Testis (tissue), 5 donors: ENCODE measurements around the gene PTDSS2. TPM values are rescaled to one million over a fixed set of nuclear protein-coding genes. Genes with fewer than 3 reads are reported as not detected.
"Not testable (repeated sequence)": the region's sequence is repeated elsewhere in the genome, so short reads cannot be mapped to it uniquely, and the experiment has no call there.

Experiments
- DNase-seq: peaks from one replicate; pipeline ENCODE4 v3.0.0-alpha.2; 2019
- H3K27ac ChIP-seq, 2 donors: fragments of 200-600 bp; sonication (generic); one replicate each; pipeline ENCODE4 v1.5.1; 2019
- H3K27me3 ChIP-seq: fragments of 200-600 bp; sonication (generic); one replicate; pipeline ENCODE4 v1.5.1; 2019
- H3K36me3 ChIP-seq: fragments of 200-600 bp; sonication (generic); one replicate; pipeline ENCODE4 v1.5.1; 2017; ENCODE audit warnings: low read depth; ENCODE audit errors: missing control alignments
- H3K4me1 ChIP-seq: fragments of 200-600 bp; sonication (generic); one replicate; pipeline ENCODE4 v1.5.1; 2019
- H3K4me3 ChIP-seq, 2 donors: fragments of 200-600 bp; sonication (generic); one replicate each; pipeline ENCODE4 v1.5.1; 2017 to 2019
- H3K9me3 ChIP-seq: fragments of 200-600 bp; sonication (generic); one replicate; pipeline ENCODE4 v1.5.1; 2017
- CTCF ChIP-seq, 3 experiments: fragments of 450-650 bp in 2 of 3; fragments of 200-600 bp in 1 of 3; sonication (generic) in 1 of 3; IDR thresholded peaks; one replicate each; pipeline ENCODE4 v1.5.1; 2016 to 2019; ENCODE audit warnings: antibody characterized with exemption in 3 of 3, mild to moderate bottlenecking in 2 of 3, moderate library complexity in 1 of 3
- POLR2A ChIP-seq: fragments of 450-650 bp; IDR thresholded peaks from one replicate; pipeline ENCODE4 v1.6.1; 2017; ENCODE audit warnings: antibody characterized with exemption, mild to moderate bottlenecking, moderate library complexity
- WGBS, 2 donors: methylation state at CpG; one replicate each; pipeline ENCODE4 v1.1.5; 2018; 5-methylcytosine and 5-hydroxymethylcytosine counted together
- intact Hi-C: fragments of 100-400 bp; cut with DNase I; formaldehyde crosslinking; loops from one replicate; pipeline ENCODE4 v1.15.1; 2023; ENCODE audit warnings: low total_unique reads
- long read RNA-seq, 2 donors: transcript quantifications; one replicate each; lab custom pipeline, GENCODE V29; 2026
- polyA plus RNA-seq: library from polyadenylated mRNA; stranded (reverse); fragments of 350-450 nt; fragmentation: Illumina TruSeq; extraction: RNeasy Lipid Tissue Mini Kit (QIAGEN cat#74804); gene quantifications from one replicate; pipeline ENCODE4 v1.2.3, GENCODE V29; 2014; ENCODE audit warnings: low read depth, low replicate concordance; ENCODE audit not compliant: insufficient read depth
- total RNA-seq, 2 donors: library from RNA; depleted of rRNA; stranded (reverse); fragments of >200 nt; gene quantifications; one replicate each; pipeline ENCODE4 v1.2.3, GENCODE V29; 2016

The PTDSS2 gene
- total RNA-seq (100 to 1,000 TPM; 107 to 160 TPM), polyA plus RNA-seq (116 TPM)
- long read RNA-seq, donor 1, partial matches to known transcripts = 0 of 3 reads
- long read RNA-seq, donor 1, other reads (novel, unspliced or antisense) = 0 of 3 reads
- long read RNA-seq, donor 2, partial matches to known transcripts = 0 of 4 reads
- long read RNA-seq, donor 2, other reads (novel, unspliced or antisense) = 0 of 4 reads

GRCh38 chr11:449889-450808 is at the start of gene PTDSS2:
TSS of gene PTDSS2 (plus strand) at chr11:450279. CDS start at chr11:450456, 177 bp downstream.
- H3K27me3 ChIP-seq = no peaks in the 10 kb centered on the region
- 0 to 1% methylated on average over 40 to 57 of the region's 108 CpGs for WGBS, 2 donors
- no peaks in the 10 kb centered on the region for H3K36me3 ChIP-seq
- peak within 1 kb of the TSS; percentile 97 to 99 for H3K27ac ChIP-seq
- H3K4me1 ChIP-seq = peaks cover 17% of the 10 kb centered on the region
- TF ChIP-seq POLR2A (peak; percentile 31), CTCF (IDR thresholded peaks at IDR 0.05) (peak in 2 of 3 experiments; percentile 8 to 27)
- H3K9me3 ChIP-seq = no peaks in the 10 kb centered on the region
- intact Hi-C loops = no loop called here
- DNase-seq = peak; percentile 98
- H3K4me3 ChIP-seq = peak within 1 kb of the TSS; percentile 84 to 97

DNA sequence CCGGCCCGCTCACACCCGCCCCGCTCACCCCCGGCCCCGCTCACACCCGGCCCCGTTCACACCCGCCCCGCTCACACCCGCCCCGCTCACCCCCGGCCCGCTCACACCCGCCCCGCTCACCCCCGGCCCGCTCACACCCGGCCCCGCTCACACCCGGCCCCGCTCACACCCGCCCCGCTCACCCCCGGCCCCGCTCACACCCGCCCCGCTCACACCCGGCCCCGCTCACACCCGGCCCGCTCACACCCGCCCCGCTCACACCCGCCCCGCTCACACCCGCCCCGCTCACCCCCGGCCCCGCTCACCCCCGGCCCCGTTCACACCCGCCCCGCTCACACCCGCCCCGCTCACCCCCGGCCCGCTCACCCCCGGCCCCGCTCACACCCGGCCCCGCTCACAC is 48.9 kb upstream of the PTDSS2 start:
- 60% methylated on average over 3 of the region's 52 CpGs; no CpG with 5 or more reads in 1 of the 2 donors for WGBS, 2 donors
- H3K27me3 ChIP-seq, intact Hi-C loops, H3K27ac ChIP-seq, H3K4me3 ChIP-seq, H3K4me1 ChIP-seq, DNase-seq, H3K36me3 ChIP-seq, H3K9me3 ChIP-seq: not testable (repeated sequence)

- intact Hi-C loops = no loop called here
- no peak overlapping the region for H3K4me3 ChIP-seq
- no peaks in the 10 kb centered on the region for H3K36me3 ChIP-seq
- H3K27me3 ChIP-seq = no peaks in the 10 kb centered on the region
- H3K9me3 ChIP-seq = no peaks in the 10 kb centered on the region
- TF ChIP-seq CTCF (IDR thresholded peaks at IDR 0.05) (no peak), POLR2A (no peak)
- peaks cover 8% of the 10 kb centered on the region for H3K4me1 ChIP-seq
- WGBS, 2 donors = 64 to 82% methylated on average over 28 to 44 of the region's 55 CpGs
- no peak overlapping the region for H3K27ac ChIP-seq
- no peak for DNase-seq
Observed at GRCh38 chr11:403021-403760, 46.9 kb upstream of the PTDSS2 start.

DNA sequence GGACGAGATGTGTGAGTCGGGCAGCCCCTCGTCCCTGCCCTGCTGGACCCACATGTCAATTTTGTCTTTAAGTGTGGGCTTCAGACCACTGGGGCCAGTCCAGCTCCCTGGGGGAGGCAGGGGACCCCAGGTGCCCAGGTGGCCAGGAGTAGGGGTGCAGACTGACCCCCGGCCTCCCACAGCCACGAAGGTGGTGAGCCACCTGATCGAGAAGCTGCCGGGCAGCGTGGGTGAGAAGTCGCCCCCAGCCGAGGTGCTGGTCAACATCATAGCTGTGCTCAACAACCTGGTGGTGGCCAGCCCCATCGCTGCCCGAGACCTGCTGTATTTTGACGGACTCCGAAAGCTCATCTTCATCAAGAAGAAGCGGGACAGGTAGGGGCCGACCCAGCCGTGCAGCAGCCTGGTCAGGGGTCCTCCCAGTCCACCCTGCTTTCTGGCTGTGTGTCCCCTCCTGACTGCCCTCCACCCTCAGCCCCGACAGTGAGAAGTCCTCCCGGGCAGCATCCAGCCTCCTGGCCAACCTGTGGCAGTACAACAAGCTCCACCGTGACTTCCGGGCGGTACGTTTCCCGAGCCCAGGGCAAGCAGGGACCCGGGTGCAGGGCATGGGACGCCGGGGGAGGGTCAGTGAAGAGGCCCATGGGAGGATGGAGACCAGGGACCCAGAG is 46.2 kb upstream of the PTDSS2 start:
- no peak for DNase-seq
- Histone ChIP-seq H3K27ac (no peak overlapping the region), H3K4me1 (peaks cover 8% of the 10 kb centered on the region), H3K27me3 (no peaks in the 10 kb centered on the region), H3K9me3 (no peaks in the 10 kb centered on the region), H3K4me3 (no peak overlapping the region), H3K36me3 (no peaks in the 10 kb centered on the region)
- TF ChIP-seq CTCF (IDR thresholded peaks at IDR 0.05) (no peak), POLR2A (no peak)
- intact Hi-C loops = no loop called here
- WGBS, 2 donors = 93 to 97% methylated on average over 11 to 27 of the region's 27 CpGs
